Measurements from ENCODE around the gene RECQL5. TPM values are rescaled to one million over a fixed set of nuclear protein-coding genes. Genes with fewer than 3 reads are reported as not detected.

The RECQL5 gene
- polyA plus RNA-seq, 1 of the 3 experiments (the other 2 are of a cell fraction) = 25.3 TPM

DNA sequence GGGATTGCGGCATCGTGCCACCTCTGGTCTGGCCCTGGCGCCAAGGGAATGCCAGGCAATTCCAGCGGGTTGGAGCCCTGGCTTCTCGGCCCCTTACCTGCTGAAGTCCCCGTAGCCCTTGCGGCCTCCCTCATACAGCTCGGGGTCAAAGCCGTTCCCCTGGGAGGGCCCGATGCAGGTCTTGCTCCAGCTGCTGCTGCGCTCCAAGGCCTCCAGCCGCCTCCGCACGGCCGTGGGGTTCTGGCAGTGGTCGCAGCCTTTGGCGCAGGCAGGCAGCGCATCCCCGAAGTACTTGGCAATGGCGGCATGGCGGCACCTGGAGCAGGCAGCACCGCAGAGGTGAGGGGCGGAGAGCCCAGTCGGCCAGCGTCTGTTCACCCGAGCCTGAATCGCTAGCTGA lies 35.6 kb downstream of the RECQL5 start:
- no peaks in the 10 kb centered on the region for H3K9me2 ChIP-seq
- H3K27ac ChIP-seq (ENCODE audit: low read depth in 2 of 2, low read length in 1 of 2) = no peak overlapping the region
- H3K9ac ChIP-seq = no peak overlapping the region
- CTCF ChIA-PET = interaction anchor here (2.3 to 37.9 kb wide), 7 partner anchors 5 to 120 kb away, joined by 8 to 1370 read pairs (median 68); partner anchors contain the start of genes GALK1 and SMIM5
- 91% methylated on average over 23 of the region's 27 CpGs for WGBS (ENCODE audit: low lambda C conversion rate)
- H3K36me3 ChIP-seq (replicated peaks in 1 of 2; ENCODE audit: control insufficient read depth in 1 of 2, insufficient read depth in 2 of 2, low read length in 1 of 2) = peaks cover 0 to 50% of the 10 kb centered on the region in 2 experiments
- no peak for DNase-seq
- no peak overlapping the region for H2AFZ ChIP-seq (ENCODE audit: low read depth)
- no peak overlapping the region for H3K4me2 ChIP-seq
- peaks cover 18% of the 10 kb centered on the region for H4K20me1 ChIP-seq (ENCODE audit: insufficient read depth)
- H3K4me3 ChIP-seq (ENCODE audit: low read depth in 2 of 2, low read length in 1 of 2) = no peak overlapping the region
- H3F3A ChIP-seq (replicated peaks; ENCODE audit: insufficient read depth) = peaks cover 3% of the 10 kb centered on the region
- no peaks in the 10 kb centered on the region for H3K27me3 ChIP-seq (ENCODE audit: insufficient read depth)
- POLR2A ChIA-PET = no interaction called here
- no peaks in the 10 kb centered on the region for H3K79me2 ChIP-seq (ENCODE audit: insufficient read depth)
- TF ChIP-seq, protein P1, sequence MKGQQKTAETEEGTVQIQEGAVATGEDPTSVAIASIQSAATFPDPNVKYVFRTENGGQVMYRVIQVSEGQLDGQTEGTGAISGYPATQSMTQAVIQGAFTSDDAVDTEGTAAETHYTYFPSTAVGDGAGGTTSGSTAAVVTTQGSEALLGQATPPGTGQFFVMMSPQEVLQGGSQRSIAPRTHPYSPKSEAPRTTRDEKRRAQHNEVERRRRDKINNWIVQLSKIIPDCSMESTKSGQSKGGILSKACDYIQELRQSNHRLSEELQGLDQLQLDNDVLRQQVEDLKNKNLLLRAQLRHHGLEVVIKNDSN (IDR thresholded peaks at IDR 0.05; ENCODE audit: borderline replicate concordance, low read depth) = no peak
- H3K4me1 ChIP-seq (ENCODE audit: control insufficient read depth in 1 of 2, insufficient read depth in 2 of 2, low read depth in 1 of 2, low read length in 1 of 2) = peaks cover 15 to 18% of the 10 kb centered on the region in 2 experiments; a peak in 3 of 4 replicates
- H3K9me3 ChIP-seq = no peaks in the 10 kb centered on the region

DNA sequence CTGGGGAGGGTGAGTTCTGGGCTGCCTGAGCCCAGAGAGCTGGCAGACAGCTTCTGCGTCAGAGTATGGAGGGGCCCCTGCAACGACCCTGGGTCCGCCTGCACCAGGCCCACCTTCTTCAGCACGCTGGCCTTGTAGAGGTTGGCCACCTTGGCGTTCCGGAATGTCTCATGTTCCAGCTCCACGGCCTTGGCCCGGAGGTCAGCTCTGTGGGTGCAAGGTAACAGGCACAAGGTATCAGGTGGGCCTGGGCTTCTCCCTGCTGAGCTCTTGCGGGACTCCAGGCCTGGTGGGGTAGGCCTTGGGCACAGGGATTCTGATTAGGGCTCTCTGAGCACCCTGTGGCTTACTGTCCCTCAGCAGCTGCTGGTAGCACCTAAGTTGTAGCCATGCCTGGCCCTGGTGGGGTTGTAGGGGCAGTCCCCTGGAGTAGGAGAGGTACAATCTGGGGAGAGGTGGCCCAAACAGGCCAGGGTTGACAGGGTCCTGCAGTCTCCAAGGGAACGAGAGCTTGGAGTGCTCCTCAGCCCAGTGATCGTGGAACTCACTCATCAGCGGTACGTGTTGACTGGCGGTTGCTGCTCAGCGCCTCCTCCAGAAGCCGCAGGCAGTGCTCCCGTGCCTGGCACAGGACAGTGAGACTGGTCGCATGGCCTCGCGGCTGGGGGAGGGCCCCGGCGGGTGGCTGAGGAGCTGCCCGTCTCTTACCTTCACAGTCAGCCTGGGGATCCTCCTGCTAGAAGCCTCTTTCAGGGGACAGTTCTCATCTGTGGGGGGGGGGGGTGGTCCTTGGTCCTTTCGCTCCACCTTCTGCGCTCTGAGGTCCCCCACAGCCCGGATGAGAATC lies 36.7 kb downstream of the RECQL5 start:
- H3K9ac ChIP-seq = no peak overlapping the region
- no peaks in the 10 kb centered on the region for H3K27me3 ChIP-seq (ENCODE audit: insufficient read depth)
- H3K79me2 ChIP-seq (ENCODE audit: insufficient read depth) = no peaks in the 10 kb centered on the region
- peaks cover 15 to 21% of the 10 kb centered on the region in 2 experiments; a peak in 3 of 4 replicates for H3K4me1 ChIP-seq (ENCODE audit: control insufficient read depth in 1 of 2, insufficient read depth in 2 of 2, low read depth in 1 of 2, low read length in 1 of 2)
- H3K36me3 ChIP-seq (replicated peaks in 1 of 2; ENCODE audit: control insufficient read depth in 1 of 2, insufficient read depth in 2 of 2, low read length in 1 of 2) = peaks cover 0 to 50% of the 10 kb centered on the region in 2 experiments
- H3K4me2 ChIP-seq = no peak overlapping the region
- H3F3A ChIP-seq (replicated peaks; ENCODE audit: insufficient read depth) = peaks cover 3% of the 10 kb centered on the region
- CTCF ChIA-PET = interaction anchor here (1.4 to 37.9 kb wide), 7 partner anchors 10 to 121 kb away, joined by 3 to 1370 read pairs (median 8); partner anchors contain the start of genes GALK1 and SMIM5
- H3K9me3 ChIP-seq = no peaks in the 10 kb centered on the region
- H4K20me1 ChIP-seq (ENCODE audit: insufficient read depth) = peaks cover 18% of the 10 kb centered on the region
- DNase-seq = no peak
- H3K9me2 ChIP-seq = no peaks in the 10 kb centered on the region
- H3K27ac ChIP-seq (ENCODE audit: low read depth in 2 of 2, low read length in 1 of 2) = no peak overlapping the region
- no peak overlapping the region for H2AFZ ChIP-seq (ENCODE audit: low read depth)
- no peak overlapping the region for H3K4me3 ChIP-seq (ENCODE audit: low read depth in 2 of 2, low read length in 1 of 2)
- POLR2A ChIA-PET = interaction anchor here (0.9 kb wide), 1 partner anchor 10 kb away, joined by 3 read pairs; no protein-coding TSS in a partner anchor
- WGBS (ENCODE audit: low lambda C conversion rate) = 92% methylated on average over 13 of the region's 26 CpGs
- TF ChIP-seq RFX5 (IDR thresholded peaks at IDR 0.05; ENCODE audit: low read length) = no peak
- TF ChIP-seq SIN3A (IDR thresholded peaks at IDR 0.05; ENCODE audit: borderline replicate concordance, low read depth, low read length) = no peak
- TF ChIP-seq MXI1 (IDR thresholded peaks at IDR 0.05; ENCODE audit: low read depth, low read length) = no peak
- TF ChIP-seq, protein P2, sequence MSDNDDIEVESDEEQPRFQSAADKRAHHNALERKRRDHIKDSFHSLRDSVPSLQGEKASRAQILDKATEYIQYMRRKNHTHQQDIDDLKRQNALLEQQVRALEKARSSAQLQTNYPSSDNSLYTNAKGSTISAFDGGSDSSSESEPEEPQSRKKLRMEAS (IDR thresholded peaks at IDR 0.05; ENCODE audit: low read depth) = no peak
- TF ChIP-seq NFIC (IDR thresholded peaks at IDR 0.05; ENCODE audit: borderline replicate concordance) = no peak
- TF ChIP-seq, protein P3, sequence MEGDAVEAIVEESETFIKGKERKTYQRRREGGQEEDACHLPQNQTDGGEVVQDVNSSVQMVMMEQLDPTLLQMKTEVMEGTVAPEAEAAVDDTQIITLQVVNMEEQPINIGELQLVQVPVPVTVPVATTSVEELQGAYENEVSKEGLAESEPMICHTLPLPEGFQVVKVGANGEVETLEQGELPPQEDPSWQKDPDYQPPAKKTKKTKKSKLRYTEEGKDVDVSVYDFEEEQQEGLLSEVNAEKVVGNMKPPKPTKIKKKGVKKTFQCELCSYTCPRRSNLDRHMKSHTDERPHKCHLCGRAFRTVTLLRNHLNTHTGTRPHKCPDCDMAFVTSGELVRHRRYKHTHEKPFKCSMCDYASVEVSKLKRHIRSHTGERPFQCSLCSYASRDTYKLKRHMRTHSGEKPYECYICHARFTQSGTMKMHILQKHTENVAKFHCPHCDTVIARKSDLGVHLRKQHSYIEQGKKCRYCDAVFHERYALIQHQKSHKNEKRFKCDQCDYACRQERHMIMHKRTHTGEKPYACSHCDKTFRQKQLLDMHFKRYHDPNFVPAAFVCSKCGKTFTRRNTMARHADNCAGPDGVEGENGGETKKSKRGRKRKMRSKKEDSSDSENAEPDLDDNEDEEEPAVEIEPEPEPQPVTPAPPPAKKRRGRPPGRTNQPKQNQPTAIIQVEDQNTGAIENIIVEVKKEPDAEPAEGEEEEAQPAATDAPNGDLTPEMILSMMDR (IDR thresholded peaks at IDR 0.05) = no peak
